ENCODE results near the gene THAP7.

THAP7 gene

DNA sequence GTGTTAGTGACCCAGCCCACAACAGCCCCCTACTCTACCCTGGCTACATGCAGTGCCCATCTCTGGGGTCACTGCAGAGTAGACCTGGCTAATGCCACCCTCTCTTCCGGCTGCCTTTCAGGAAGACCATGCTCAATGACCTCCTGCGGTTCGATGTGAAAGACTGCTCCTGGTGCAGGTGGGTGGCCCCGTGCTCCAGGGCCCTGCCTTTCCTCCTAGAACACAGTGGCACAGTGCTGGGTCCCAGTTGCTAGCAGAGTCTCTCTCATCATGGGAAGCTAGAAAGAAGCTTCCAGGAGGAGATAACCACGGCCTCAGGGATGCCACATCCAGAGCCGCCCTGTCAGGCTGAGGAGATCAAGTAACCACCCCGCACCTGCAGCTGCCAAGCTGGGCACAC, 16.2 kb downstream of the THAP7 start:
- no peak for TF ChIP-seq CTCF (IDR thresholded peaks at IDR 0.05)
- H3K4me1 ChIP-seq (ENCODE audit: control insufficient read depth in 1 of 2, insufficient read depth in 1 of 2, low read depth in 1 of 2, low read length in 1 of 2), result peaks cover 17 to 19% of the 10 kb centered on the region in 2 experiments

DNA sequence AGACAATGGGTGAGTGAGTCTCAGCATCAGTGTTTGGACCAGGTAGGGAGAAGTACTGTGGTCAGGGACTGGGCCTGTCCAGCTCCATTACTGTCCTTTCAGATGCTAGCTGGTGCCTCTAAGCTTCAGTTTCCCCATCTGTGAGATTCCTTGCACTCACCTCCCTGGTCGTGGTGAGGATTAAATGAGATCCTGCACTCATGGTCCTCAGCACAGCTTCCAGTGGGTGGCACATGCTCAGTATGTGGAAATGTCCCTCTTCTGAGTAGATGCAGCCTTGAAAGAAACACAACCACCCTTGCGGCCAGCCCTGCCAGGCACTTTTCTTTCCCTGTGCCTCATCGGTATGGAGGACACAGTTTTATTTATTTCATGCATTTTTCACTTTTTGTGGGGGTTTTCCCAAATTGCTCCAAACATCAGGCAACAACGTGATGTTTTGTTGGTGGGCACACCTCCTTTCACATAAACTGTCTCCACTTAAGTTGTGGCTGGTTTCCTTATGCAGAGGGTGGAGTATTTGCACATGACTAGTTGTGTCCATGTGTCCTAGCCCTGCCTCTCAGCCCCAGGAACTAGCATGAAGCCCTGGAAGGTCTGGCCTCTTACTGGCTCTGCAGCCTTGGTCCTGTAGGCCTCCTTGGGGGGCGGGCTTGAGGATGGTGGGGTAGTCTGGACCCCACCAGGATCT, 18.7 kb downstream of the THAP7 start:
- Histone ChIP-seq H3K4me1 (ENCODE audit: control insufficient read depth in 1 of 2, insufficient read depth in 1 of 2, low read depth in 1 of 2, low read length in 1 of 2) (peaks cover 27 to 29% of the 10 kb centered on the region in 2 experiments), H3K4me3 (ENCODE audit: low read depth in 1 of 2, low read length in 1 of 2) (peak overlapping the region in 1 of 2 experiments; percentile 84), H3K27me3 (peaks cover 9% of the 10 kb centered on the region), H3K27ac (no peak overlapping the region), H3K9me3 (no peaks in the 10 kb centered on the region), H3K36me3 (peaks cover 17% of the 10 kb centered on the region)
- no peak for TF ChIP-seq CTCF (IDR thresholded peaks at IDR 0.05)

More for the DNA sequence above, 16.2 kb downstream of the THAP7 start:
- Histone ChIP-seq H3K27ac (no peak overlapping the region), H3K9me3 (no peaks in the 10 kb centered on the region), H3K36me3 (peaks cover 25% of the 10 kb centered on the region), H3K4me3 (ENCODE audit: low read depth in 1 of 2, low read length in 1 of 2) (no peak overlapping the region), H3K27me3 (no peaks in the 10 kb centered on the region)

GRCh38 chr22:20982563-20982882, 19.4 kb downstream of the THAP7 start:
- Histone ChIP-seq H3K4me3 (ENCODE audit: low read depth in 1 of 2, low read length in 1 of 2) (peak overlapping the region; percentile 76 to 84), H3K9me3 (no peaks in the 10 kb centered on the region), H3K27me3 (peaks cover 9% of the 10 kb centered on the region), H3K36me3 (peaks cover 10% of the 10 kb centered on the region), H3K4me1 (ENCODE audit: control insufficient read depth in 1 of 2, insufficient read depth in 1 of 2, low read depth in 1 of 2, low read length in 1 of 2) (peaks cover 27 to 29% of the 10 kb centered on the region in 2 experiments), H3K27ac (peak overlapping the region; percentile 76)
- TF ChIP-seq CTCF (IDR thresholded peaks at IDR 0.05), result no peak

DNA sequence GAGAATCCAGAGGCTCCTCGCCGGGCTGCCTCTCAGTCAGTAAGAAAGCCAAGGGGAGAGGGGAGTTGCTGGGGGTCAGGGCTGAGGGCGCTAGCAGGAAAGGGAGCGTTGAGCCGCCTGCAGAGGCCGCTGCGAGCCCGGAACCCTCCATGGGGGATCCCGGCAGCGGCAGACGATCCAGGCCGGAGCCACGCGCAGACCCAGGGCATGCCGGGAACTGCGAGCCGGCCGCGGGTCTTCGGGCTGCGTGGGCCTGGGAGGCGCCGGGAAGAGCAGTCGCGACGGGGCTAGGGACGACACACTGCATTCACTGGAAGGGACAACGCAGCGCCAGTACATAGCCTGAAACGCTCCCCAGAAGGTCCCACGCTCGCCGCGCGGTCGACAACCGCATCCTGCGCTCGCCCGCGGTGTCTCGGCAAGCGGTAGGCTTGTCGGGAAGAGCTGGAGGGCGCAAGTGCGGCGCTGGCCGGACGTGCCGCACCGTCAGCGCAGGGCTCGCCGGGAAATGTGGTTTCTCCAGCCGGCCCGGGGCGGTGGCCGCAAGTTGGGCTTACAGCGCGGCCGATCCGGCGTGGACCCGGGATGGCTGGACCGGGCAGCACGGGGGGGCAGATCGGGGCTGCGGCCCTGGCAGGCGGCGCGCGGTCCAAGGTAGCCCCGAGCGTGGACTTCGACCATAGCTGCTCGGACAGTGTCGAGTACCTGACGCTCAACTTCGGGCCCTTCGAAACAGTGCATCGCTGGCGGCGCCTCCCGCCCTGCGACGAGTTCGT, 19.9 kb downstream of the THAP7 start, which contains the start of gene LZTR1:
Gene LZTR1 (plus strand): TSS at position 511 of the 776 bp plus-strand sequence. CDS start 75 bp downstream, at position 586.
- H3K9me3 ChIP-seq, result no peaks in the 10 kb centered on the region
- H3K27ac ChIP-seq, result peak within 1 kb of the TSS; percentile 76
- peaks cover 9% of the 10 kb centered on the region for H3K27me3 ChIP-seq
- peaks cover 27 to 29% of the 10 kb centered on the region in 2 experiments for H3K4me1 ChIP-seq (ENCODE audit: control insufficient read depth in 1 of 2, insufficient read depth in 1 of 2, low read depth in 1 of 2, low read length in 1 of 2)
- H3K4me3 ChIP-seq (ENCODE audit: low read depth in 1 of 2, low read length in 1 of 2), result peak within 1 kb of the TSS; percentile 76 to 84
- no peak for TF ChIP-seq CTCF (IDR thresholded peaks at IDR 0.05)
- peaks cover 6% of the 10 kb centered on the region for H3K36me3 ChIP-seq

GRCh38 chr22:20980938-20981722, 20.8 kb downstream of the THAP7 start:
- no peak for TF ChIP-seq CTCF (IDR thresholded peaks at IDR 0.05)

More at GRCh38 chr22:20980938-20981722, 20.8 kb downstream of the THAP7 start:
- peak overlapping the region; percentile 76 for H3K27ac ChIP-seq
- H3K9me3 ChIP-seq, result no peaks in the 10 kb centered on the region
- H3K4me1 ChIP-seq (ENCODE audit: control insufficient read depth in 1 of 2, insufficient read depth in 1 of 2, low read depth in 1 of 2, low read length in 1 of 2), result peaks cover 27 to 29% of the 10 kb centered on the region in 2 experiments
- peaks cover 9% of the 10 kb centered on the region for H3K27me3 ChIP-seq
- H3K4me3 ChIP-seq (ENCODE audit: low read depth in 1 of 2, low read length in 1 of 2), result peak overlapping the region; percentile 76 to 84
- H3K36me3 ChIP-seq, result no peaks in the 10 kb centered on the region
